Measurements from ENCODE around the gene RRAGD.

The RRAGD gene

DNA sequence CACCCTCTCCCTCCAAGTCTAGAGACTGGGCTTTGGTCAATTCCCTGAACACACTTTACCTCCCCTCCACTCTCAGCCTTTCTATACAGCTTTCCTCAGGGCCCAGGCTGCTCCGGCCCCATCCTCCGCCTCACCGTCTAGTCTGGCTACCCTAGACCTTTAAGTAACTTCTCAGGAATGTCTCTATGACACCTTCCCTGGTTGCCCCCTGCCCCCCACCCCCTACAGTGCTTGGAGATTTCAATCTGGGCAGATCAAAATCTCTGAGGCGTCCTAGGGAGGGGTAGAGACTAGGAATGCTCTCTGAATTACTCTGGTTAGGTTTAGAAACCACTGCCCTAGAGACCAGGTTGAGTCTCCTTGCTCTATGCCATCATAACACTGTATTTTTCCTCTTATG is 65.6 kb downstream of the RRAGD start:
- ChIA-PET CTCF (interaction anchor here (0.6 to 1.1 kb wide), 3 partner anchors 22 to 254 kb away, joined by 3 to 6 read pairs (median 3); no protein-coding TSS in a partner anchor), POLR2A (no interaction called here)
- no peak for DNase-seq (ENCODE audit: extremely low spot score)
- no peak for TF ChIP-seq FOXM1 (IDR thresholded peaks at IDR 0.05; ENCODE audit: borderline replicate concordance)
- no peak for TF ChIP-seq CTBP1 (IDR thresholded peaks at IDR 0.05; ENCODE audit: borderline replicate concordance)
- TF ChIP-seq L3MBTL2 (conservative IDR thresholded peaks at IDR 0.05) = no peak
- no peak for TF ChIP-seq SP1 (IDR thresholded peaks at IDR 0.05)
- TF ChIP-seq NFRKB (IDR thresholded peaks at IDR 0.05) = no peak
- TF ChIP-seq, protein P1, sequence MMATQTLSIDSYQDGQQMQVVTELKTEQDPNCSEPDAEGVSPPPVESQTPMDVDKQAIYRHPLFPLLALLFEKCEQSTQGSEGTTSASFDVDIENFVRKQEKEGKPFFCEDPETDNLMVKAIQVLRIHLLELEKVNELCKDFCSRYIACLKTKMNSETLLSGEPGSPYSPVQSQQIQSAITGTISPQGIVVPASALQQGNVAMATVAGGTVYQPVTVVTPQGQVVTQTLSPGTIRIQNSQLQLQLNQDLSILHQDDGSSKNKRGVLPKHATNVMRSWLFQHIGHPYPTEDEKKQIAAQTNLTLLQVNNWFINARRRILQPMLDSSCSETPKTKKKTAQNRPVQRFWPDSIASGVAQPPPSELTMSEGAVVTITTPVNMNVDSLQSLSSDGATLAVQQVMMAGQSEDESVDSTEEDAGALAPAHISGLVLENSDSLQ (IDR thresholded peaks at IDR 0.05) = no peak
- TF ChIP-seq SUZ12 (IDR thresholded peaks at IDR 0.05) = no peak
- TF ChIP-seq FOXK2 (IDR thresholded peaks at IDR 0.05) = no peak
- no peak for TF ChIP-seq TARDBP (IDR thresholded peaks at IDR 0.05)
- TF ChIP-seq ARNT (IDR thresholded peaks at IDR 0.05) = no peak
- TF ChIP-seq ELF4 (IDR thresholded peaks at IDR 0.05) = no peak
- TF ChIP-seq HDGF (IDR thresholded peaks at IDR 0.05; ENCODE audit: borderline replicate concordance) = no peak
- no peak for TF ChIP-seq FOXA1 (IDR thresholded peaks at IDR 0.05)
- TF ChIP-seq ZNF384 (IDR thresholded peaks at IDR 0.05) = no peak
- TF ChIP-seq LEF1 (IDR thresholded peaks at IDR 0.05; ENCODE audit: borderline replicate concordance) = no peak
- no peak for TF ChIP-seq BHLHE40 (IDR thresholded peaks at IDR 0.05; ENCODE audit: borderline replicate concordance)

DNA sequence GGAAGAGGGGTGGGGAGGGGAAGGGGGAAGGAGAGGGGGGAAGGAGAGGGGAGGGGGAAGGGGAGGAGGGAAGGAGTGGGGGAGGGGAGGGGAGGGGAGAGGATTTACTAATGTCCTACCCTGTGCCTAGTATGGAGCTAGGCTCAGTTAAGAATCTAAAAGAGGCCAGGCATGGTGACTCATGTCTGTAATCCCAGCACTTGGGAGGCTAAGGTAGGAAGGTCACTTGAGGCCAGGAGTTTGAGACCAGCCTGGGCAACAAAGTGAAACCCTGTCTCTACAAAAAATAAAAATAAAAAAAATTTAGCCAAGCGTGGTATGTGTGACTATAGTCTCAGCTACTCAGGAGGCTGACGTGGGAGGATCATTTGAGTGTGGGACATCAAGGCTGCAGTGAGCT is 72.5 kb downstream of the RRAGD start:
- ChIA-PET POLR2A (no interaction called here), CTCF (no interaction called here)
- DNase-seq (ENCODE audit: extremely low spot score) = no peak
- TF ChIP-seq ELF4 (IDR thresholded peaks at IDR 0.05) (no peak; the same call in 1 of the 2 replicates), LEF1 (IDR thresholded peaks at IDR 0.05; ENCODE audit: borderline replicate concordance) (no peak), FOXK2 (IDR thresholded peaks at IDR 0.05) (no peak), BHLHE40 (IDR thresholded peaks at IDR 0.05; ENCODE audit: borderline replicate concordance) (no peak), L3MBTL2 (conservative IDR thresholded peaks at IDR 0.05) (no peak), HDGF (IDR thresholded peaks at IDR 0.05; ENCODE audit: borderline replicate concordance) (no peak), SUZ12 (IDR thresholded peaks at IDR 0.05) (no peak), FOXM1 (IDR thresholded peaks at IDR 0.05; ENCODE audit: borderline replicate concordance) (no peak), NFRKB (IDR thresholded peaks at IDR 0.05) (no peak), SP1 (IDR thresholded peaks at IDR 0.05) (no peak), ZNF384 (IDR thresholded peaks at IDR 0.05) (no peak), CTBP1 (IDR thresholded peaks at IDR 0.05; ENCODE audit: borderline replicate concordance) (no peak), ARNT (IDR thresholded peaks at IDR 0.05) (no peak), TARDBP (IDR thresholded peaks at IDR 0.05) (no peak)
- TF ChIP-seq, protein P1 (IDR thresholded peaks at IDR 0.05) = no peak

DNA sequence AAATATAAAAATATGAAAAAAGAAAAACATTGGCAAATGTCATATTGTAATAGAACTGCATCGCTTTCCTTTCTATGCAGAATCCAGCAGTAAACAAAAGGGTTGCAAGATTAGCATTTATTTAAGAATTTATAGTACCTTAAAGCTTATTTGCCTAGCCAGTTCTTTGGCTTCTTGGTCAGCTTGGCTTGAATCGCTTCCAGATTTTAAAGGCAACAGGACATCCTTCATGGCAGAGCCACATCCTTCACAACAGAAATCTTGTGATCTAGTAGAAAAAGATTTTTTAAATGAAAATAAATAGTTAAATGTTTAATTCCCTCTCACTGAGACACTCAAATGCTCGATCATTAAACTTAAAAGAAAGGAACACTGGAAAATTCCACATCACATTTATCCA is 76.9 kb downstream of the RRAGD start:
- TF ChIP-seq TARDBP (IDR thresholded peaks at IDR 0.05) = no peak
- TF ChIP-seq, protein P1 (IDR thresholded peaks at IDR 0.05) = no peak
- TF ChIP-seq CTBP1 (IDR thresholded peaks at IDR 0.05; ENCODE audit: borderline replicate concordance) = no peak
- no peak for TF ChIP-seq FOXM1 (IDR thresholded peaks at IDR 0.05; ENCODE audit: borderline replicate concordance)
- TF ChIP-seq ZNF384 (IDR thresholded peaks at IDR 0.05) = no peak
- TF ChIP-seq ELF4 (IDR thresholded peaks at IDR 0.05) = no peak
- no peak for TF ChIP-seq FOXK2 (IDR thresholded peaks at IDR 0.05)
- no peak for TF ChIP-seq SP1 (IDR thresholded peaks at IDR 0.05)
- no peak for TF ChIP-seq HDGF (IDR thresholded peaks at IDR 0.05; ENCODE audit: borderline replicate concordance)
- TF ChIP-seq L3MBTL2 (conservative IDR thresholded peaks at IDR 0.05) = no peak
- TF ChIP-seq SUZ12 (IDR thresholded peaks at IDR 0.05) = no peak
- no peak for TF ChIP-seq LEF1 (IDR thresholded peaks at IDR 0.05; ENCODE audit: borderline replicate concordance)
- no peak for TF ChIP-seq FOXA1 (IDR thresholded peaks at IDR 0.05)
- TF ChIP-seq ARNT (IDR thresholded peaks at IDR 0.05) = no peak
- TF ChIP-seq BHLHE40 (IDR thresholded peaks at IDR 0.05; ENCODE audit: borderline replicate concordance) = no peak
- no peak for TF ChIP-seq NFRKB (IDR thresholded peaks at IDR 0.05)
- CTCF ChIA-PET = no interaction called here
- POLR2A ChIA-PET = no interaction called here
- DNase-seq (ENCODE audit: extremely low spot score) = no peak

DNA sequence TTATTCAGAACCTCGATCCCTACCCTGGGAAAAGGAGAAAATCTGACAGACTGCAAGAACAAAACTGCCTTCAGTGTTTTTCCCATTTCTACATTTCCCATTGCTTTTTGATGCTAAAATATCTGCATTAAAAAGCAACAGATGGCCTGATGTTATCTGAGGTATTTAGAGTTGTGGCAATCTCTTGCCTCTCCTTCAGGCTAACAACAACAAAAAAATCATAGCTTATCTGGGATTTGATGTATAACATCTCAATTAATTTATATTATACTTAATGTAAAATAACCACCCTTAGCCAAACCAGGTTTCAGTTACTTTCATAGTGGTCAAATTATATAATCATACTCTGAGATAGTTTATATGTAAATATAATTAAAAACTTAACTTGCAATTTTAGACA is 81.2 kb downstream of the RRAGD start:
- CTCF ChIA-PET = no interaction called here
- POLR2A ChIA-PET = no interaction called here

DNA sequence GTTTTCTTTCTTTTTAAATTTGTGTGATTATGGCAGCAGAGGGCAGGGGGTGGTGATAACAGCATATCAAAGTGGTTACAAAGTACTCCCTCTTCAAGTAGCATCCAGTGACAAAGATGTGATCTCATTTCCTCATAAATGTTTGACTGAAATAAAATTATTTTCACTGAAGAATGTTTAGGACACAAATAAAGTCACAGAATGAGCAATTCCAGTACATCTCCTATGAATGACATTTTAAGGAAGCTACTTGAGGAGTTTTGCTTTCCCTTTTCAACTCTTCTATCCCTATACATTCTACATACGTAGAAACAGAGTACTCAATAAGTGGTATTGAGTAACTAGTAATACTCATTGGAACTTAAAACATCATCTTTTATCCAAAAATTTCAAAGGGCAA is 83.1 kb downstream of the RRAGD start:
- POLR2A ChIA-PET = no interaction called here
- CTCF ChIA-PET = no interaction called here
- TF ChIP-seq FOXA1 (IDR thresholded peaks at IDR 0.05) (no peak), FOXK2 (IDR thresholded peaks at IDR 0.05) (no peak), ELF4 (IDR thresholded peaks at IDR 0.05) (no peak), ZNF384 (IDR thresholded peaks at IDR 0.05) (no peak), CTBP1 (IDR thresholded peaks at IDR 0.05; ENCODE audit: borderline replicate concordance) (no peak), L3MBTL2 (conservative IDR thresholded peaks at IDR 0.05) (no peak), SUZ12 (IDR thresholded peaks at IDR 0.05) (no peak)
- TF ChIP-seq, protein P1 (IDR thresholded peaks at IDR 0.05) = no peak

More for the DNA sequence above, 81.2 kb downstream of the RRAGD start:
- no peak for TF ChIP-seq ARNT (IDR thresholded peaks at IDR 0.05)
- TF ChIP-seq SP1 (IDR thresholded peaks at IDR 0.05) = no peak
- no peak for TF ChIP-seq ZNF384 (IDR thresholded peaks at IDR 0.05)
- no peak for TF ChIP-seq LEF1 (IDR thresholded peaks at IDR 0.05; ENCODE audit: borderline replicate concordance)
- TF ChIP-seq, protein P1 (IDR thresholded peaks at IDR 0.05) = no peak
- no peak for TF ChIP-seq HDGF (IDR thresholded peaks at IDR 0.05; ENCODE audit: borderline replicate concordance)
- TF ChIP-seq ELF4 (IDR thresholded peaks at IDR 0.05) = no peak
- no peak for TF ChIP-seq NFRKB (IDR thresholded peaks at IDR 0.05)
- TF ChIP-seq FOXK2 (IDR thresholded peaks at IDR 0.05) = no peak
- TF ChIP-seq BHLHE40 (IDR thresholded peaks at IDR 0.05; ENCODE audit: borderline replicate concordance) = no peak
- TF ChIP-seq FOXM1 (IDR thresholded peaks at IDR 0.05; ENCODE audit: borderline replicate concordance) = no peak
- TF ChIP-seq SUZ12 (IDR thresholded peaks at IDR 0.05) = no peak
- TF ChIP-seq L3MBTL2 (conservative IDR thresholded peaks at IDR 0.05) = no peak
- TF ChIP-seq TARDBP (IDR thresholded peaks at IDR 0.05) = no peak
- TF ChIP-seq CTBP1 (IDR thresholded peaks at IDR 0.05; ENCODE audit: borderline replicate concordance) = no peak
- no peak for TF ChIP-seq FOXA1 (IDR thresholded peaks at IDR 0.05)
- no peak for DNase-seq (ENCODE audit: extremely low spot score)

More for the DNA sequence above, 83.1 kb downstream of the RRAGD start:
- DNase-seq (ENCODE audit: extremely low spot score) = no peak
